GM23338 (cell line): ENCODE data around the gene MTREX.

Experiments used
- CREB1 ChIP-seq: fragments of 250-450 bp; sonication (Bioruptor Pico); IDR thresholded peaks from 2 replicates; pipeline ENCODE4 v1.5.0; 2020; ENCODE audit warnings: low read depth, mild to moderate bottlenecking, moderate library complexity
- CTCF ChIP-seq, 2 experiments: fragments of 200-600 bp in 1 of 2; sonication (generic) in 1 of 2; conservative IDR thresholded peaks; 2 replicates each; pipeline versions ENCODE4 v1.5.1 to v1.6.1; 2016 to 2017; ENCODE audit warnings: antibody characterized with exemption in 2 of 2, low read depth in 2 of 2, mild to moderate bottlenecking in 2 of 2, moderate library complexity in 1 of 2
- EZH2 ChIP-seq: fragments of 200-600 bp; sonication (generic); IDR thresholded peaks from one replicate; pipeline ENCODE4 v1.8.0; 2017; ENCODE audit warnings: antibody characterized with exemption, mild to moderate bottlenecking, low read depth; ENCODE audit not compliant: unreplicated experiment
- EZH2phosphoT487 ChIP-seq: fragments of 200-600 bp; sonication (generic); IDR thresholded peaks from one replicate; pipeline ENCODE4 v1.8.1; 2018; ENCODE audit warnings: antibody characterized with exemption; ENCODE audit not compliant: unreplicated experiment
- JUNB ChIP-seq: IDR thresholded peaks from one replicate; pipeline ENCODE4 v1.6.1; 2016; ENCODE audit warnings: antibody characterized with exemption; ENCODE audit not compliant: unreplicated experiment
- NANOG ChIP-seq: IDR thresholded peaks from 2 replicates; pipeline ENCODE4 v1.6.1; 2016; ENCODE audit warnings: antibody characterized with exemption, borderline replicate concordance
- POLR2AphosphoS5 ChIP-seq: IDR thresholded peaks from 2 replicates; pipeline ENCODE4 v1.6.1; 2016; ENCODE audit warnings: antibody characterized with exemption, low read depth
- REST ChIP-seq: IDR thresholded peaks from one replicate; pipeline ENCODE4 v1.6.1; 2018; ENCODE audit warnings: antibody characterized with exemption; ENCODE audit not compliant: unreplicated experiment
- STAT1 ChIP-seq: IDR thresholded peaks from one replicate; pipeline ENCODE4 v1.6.1; 2016; ENCODE audit warnings: antibody characterized with exemption; ENCODE audit not compliant: unreplicated experiment
- ZNF114 ChIP-seq: fragments of 250-450 bp; sonication (Bioruptor Pico); IDR thresholded peaks from 2 replicates; pipeline ENCODE4 v1.5.0; 2020; ENCODE audit warnings: mild to moderate bottlenecking, moderate library complexity
- TF ChIP-seq, protein P1 (sequence below): IDR thresholded peaks from 2 replicates; pipeline ENCODE4 v1.6.1; 2016; ENCODE audit warnings: antibody characterized with exemption

GRCh38 chr5:55371145-55371544, 63.4 kb downstream of the MTREX start:
- no peak for TF ChIP-seq CTCF (conservative IDR thresholded peaks at IDR 0.05; ENCODE audit: low read depth in 2 of 2)
- TF ChIP-seq POLR2AphosphoS5: no peak
- TF ChIP-seq EZH2phosphoT487: no peak
- TF ChIP-seq, protein P1, sequence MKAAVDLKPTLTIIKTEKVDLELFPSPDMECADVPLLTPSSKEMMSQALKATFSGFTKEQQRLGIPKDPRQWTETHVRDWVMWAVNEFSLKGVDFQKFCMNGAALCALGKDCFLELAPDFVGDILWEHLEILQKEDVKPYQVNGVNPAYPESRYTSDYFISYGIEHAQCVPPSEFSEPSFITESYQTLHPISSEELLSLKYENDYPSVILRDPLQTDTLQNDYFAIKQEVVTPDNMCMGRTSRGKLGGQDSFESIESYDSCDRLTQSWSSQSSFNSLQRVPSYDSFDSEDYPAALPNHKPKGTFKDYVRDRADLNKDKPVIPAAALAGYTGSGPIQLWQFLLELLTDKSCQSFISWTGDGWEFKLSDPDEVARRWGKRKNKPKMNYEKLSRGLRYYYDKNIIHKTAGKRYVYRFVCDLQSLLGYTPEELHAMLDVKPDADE: no peak
- no peak for TF ChIP-seq EZH2
- TF ChIP-seq REST: no peak
- TF ChIP-seq NANOG: no peak
- no peak for TF ChIP-seq STAT1
- TF ChIP-seq CREB1: no peak
- TF ChIP-seq JUNB: no peak
- TF ChIP-seq ZNF114 (CRISPR knock-in tag): no peak
